Activated naive CD8-positive, alpha-beta T cell (primary cell): Measurements from ENCODE around the gene EPS8L1.

ENCODE experiments used
- H3K27ac Mint-ChIP-seq: one replicate; pipeline ENCODE4 v1.8.0; 2021; ENCODE audit warnings: mixed read lengths
- H3K27me3 Mint-ChIP-seq: one replicate; pipeline ENCODE4 v1.8.0; 2021; ENCODE audit warnings: mixed read lengths
- H3K36me3 Mint-ChIP-seq: one replicate; pipeline ENCODE4 v1.8.0; 2021; ENCODE audit warnings: mixed read lengths
- H3K4me1 Mint-ChIP-seq: one replicate; pipeline ENCODE4 v1.8.0; 2021; ENCODE audit warnings: low read depth, mixed read lengths
- H3K4me3 Mint-ChIP-seq: one replicate; pipeline ENCODE4 v1.8.0; 2021; ENCODE audit warnings: mild to moderate bottlenecking, mixed read lengths
- H3K9me3 Mint-ChIP-seq: one replicate; pipeline ENCODE4 v1.8.0; 2021; ENCODE audit warnings: low read depth, mixed read lengths

Gene EPS8L1

DNA sequence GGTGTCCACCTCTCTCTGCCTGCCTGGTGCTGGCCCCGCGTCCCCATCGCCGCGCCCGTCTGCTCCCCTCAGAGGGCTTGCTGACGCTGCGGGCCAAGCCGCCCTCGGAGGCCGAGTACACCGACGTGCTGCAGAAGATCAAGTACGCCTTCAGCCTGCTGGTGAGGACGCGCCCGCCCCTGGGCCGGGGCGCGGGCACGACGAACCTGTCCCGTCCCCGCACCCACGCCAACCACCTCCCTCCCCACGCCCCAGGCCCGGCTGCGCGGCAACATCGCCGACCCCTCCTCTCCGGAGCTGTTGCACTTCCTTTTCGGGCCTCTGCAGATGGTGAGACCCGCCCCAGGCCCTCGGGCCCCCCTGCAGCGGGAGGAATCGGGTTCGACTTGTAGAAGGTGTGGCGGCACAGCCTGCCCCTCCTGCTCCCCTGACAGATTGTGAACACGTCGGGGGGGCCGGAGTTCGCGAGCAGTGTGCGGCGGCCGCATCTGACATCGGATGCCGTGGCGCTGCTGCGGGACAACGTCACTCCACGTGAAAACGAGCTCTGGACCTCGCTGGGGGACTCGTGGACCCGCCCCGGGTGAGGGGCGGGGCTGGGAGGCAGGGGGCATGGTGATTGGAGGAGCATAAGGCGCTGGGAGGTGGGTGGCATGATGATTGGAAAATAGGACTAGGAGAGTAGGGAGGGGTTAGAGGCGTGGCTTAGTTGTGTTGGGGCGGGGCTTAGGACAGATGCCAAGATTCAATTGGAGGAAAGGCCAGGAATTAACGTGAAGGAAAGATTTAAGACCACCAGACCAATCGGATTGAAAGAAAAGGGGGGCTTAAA lies 6.6 kb downstream of the EPS8L1 start:
- Mint-ChIP-seq H3K4me3 (peak overlapping the region; percentile 71), H3K27ac (no peak overlapping the region), H3K27me3 (peaks cover 20% of the 10 kb centered on the region), H3K36me3 (no peaks in the 10 kb centered on the region), H3K9me3 (no peaks in the 10 kb centered on the region), H3K4me1 (peaks cover 23% of the 10 kb centered on the region)

DNA sequence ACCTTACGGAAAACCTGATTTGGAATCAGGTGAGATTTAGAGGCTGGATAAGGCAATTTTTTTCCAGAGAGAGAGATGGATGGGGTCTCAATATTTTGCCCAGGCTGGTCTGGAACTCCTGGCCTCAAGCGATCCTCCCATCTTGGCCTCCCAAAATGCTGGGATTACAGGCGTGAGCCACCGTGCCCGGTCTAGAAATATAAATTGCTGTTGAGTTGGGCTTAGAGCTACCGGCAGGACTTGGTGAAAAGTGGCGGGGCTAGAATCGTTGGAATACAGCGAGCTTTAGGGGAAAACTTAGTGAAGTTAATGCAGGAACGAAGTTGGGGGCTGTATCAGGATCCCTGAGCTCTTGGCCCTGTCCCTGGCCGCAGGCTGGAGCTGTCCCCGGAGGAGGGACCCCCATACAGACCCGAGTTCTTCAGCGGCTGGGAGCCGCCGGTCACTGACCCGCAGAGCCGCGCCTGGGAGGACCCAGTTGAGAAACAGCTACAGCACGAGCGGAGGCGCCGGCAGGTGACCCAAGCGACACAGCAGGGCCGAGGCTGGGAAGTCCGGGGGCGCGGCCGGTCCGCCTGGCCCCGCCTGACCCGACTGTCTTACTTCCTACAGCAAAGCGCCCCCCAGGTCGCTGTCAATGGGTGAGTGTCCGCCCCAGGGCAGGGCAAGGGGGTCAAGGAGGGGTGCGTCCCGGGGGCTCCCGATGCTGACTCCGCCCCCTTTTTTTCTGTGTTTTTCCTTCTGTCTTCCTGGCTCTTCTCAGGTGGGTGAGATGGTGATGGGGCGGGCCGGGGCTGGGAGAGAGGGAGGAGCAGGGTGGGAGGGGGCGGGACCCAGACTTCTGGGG lies 7.6 kb downstream of the EPS8L1 start:
- H3K36me3 Mint-ChIP-seq: no peaks in the 10 kb centered on the region
- peaks cover 28% of the 10 kb centered on the region for H3K27me3 Mint-ChIP-seq
- no peak overlapping the region for H3K4me3 Mint-ChIP-seq
- H3K27ac Mint-ChIP-seq: no peak overlapping the region
- H3K9me3 Mint-ChIP-seq: no peaks in the 10 kb centered on the region
- H3K4me1 Mint-ChIP-seq: peaks cover 31% of the 10 kb centered on the region

DNA sequence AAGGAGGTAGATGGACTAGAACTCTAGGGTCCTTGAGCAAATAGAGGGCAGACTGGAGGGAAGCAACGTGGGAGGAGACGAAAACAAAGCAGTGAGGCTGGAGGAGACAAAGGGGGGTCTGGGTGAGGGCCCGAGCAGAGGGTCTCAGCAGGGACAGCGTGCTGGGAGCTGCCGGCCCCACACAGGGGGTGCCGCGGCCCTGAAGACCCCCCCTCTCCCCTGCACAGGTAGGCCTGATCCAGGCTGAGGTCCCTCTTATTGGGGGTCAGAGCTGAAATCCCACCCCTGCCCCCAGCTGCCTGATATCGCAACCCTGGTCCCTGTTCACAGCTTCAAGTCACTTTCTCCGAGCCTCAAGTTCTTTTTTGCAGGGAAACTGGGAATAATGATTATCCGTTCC lies 8.7 kb downstream of the EPS8L1 start:
- Mint-ChIP-seq H3K4me3 (no peak overlapping the region), H3K27ac (no peak overlapping the region), H3K4me1 (peaks cover 38% of the 10 kb centered on the region), H3K27me3 (peaks cover 32% of the 10 kb centered on the region), H3K9me3 (no peaks in the 10 kb centered on the region), H3K36me3 (no peaks in the 10 kb centered on the region)

DNA sequence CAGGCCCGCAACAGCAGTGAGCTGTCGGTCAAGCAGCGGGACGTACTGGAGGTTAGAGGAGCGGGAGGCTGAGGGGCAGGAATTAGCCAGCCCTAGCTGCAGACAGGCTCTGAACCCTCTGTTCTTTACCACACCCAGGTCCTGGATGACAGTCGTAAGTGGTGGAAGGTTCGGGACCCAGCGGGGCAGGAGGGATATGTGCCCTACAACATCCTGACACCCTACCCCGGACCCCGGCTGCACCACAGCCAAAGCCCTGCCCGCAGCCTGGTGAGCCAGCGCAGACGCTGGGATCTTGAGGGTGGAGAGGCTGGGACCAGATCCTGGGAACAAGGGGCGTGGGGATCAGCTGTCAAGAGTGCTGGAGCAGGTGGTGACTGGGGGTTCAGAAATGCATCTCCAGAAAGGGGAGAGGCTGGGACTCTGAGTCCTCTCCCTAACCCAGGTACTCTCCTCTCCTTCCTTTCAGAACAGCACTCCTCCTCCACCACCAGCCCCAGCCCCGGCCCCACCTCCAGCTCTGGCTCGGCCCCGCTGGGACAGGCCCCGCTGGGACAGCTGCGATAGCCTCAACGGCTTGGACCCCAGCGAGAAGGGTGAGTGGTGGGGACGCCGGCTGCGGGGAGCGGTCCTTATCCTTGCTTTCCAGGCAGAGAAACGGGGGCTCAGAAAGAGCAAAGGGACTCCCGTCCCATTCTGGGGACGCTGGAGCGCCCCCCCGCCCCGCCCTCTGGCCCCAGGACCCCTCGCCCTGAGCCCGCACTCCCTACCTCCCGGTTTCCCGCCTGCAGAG lies 10.4 kb downstream of the EPS8L1 start:
- Mint-ChIP-seq H3K4me1 (peaks cover 27% of the 10 kb centered on the region), H3K4me3 (peak overlapping the region; percentile 20), H3K36me3 (no peaks in the 10 kb centered on the region), H3K27ac (no peak overlapping the region), H3K27me3 (peaks cover 28% of the 10 kb centered on the region), H3K9me3 (no peaks in the 10 kb centered on the region)

DNA sequence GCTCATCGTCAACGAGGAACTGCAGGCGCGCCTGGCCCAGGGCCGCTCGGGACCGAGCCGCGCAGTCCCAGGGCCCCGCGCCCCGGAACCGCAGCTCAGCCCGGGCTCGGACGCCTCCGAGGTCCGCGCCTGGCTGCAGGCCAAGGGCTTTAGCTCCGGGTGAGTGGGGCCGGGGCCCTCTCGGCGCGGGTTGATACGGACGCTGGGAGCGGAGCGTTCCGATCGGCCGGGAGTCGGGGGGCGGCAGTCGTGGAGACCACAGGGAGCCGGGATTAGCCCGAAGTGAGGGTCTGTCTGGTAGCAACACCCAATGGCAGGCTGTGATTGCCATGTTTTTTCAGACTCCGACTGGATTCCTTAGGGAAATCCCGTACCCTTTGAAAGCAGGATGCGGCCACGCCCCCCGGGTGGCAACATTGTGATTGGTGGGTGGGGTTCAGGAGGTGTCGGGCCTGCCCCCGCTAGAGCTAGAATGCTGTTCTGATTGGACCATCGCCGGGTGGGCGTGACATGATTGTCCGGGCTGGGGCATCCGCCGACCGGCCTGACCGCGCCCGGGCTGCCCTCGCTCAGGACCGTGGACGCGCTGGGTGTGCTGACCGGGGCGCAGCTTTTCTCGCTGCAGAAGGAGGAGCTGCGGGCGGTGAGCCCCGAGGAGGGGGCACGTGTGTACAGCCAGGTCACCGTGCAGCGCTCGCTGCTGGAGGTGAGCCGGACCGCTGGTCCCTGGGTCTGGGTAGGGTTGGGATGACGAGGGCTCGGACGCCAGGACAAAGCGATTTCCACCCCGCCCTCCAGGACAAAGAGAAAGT lies 11.3 kb downstream of the EPS8L1 start:
- peaks cover 28% of the 10 kb centered on the region for H3K27me3 Mint-ChIP-seq
- H3K9me3 Mint-ChIP-seq: no peaks in the 10 kb centered on the region
- H3K4me1 Mint-ChIP-seq: peaks cover 25% of the 10 kb centered on the region
- H3K36me3 Mint-ChIP-seq: no peaks in the 10 kb centered on the region
- H3K4me3 Mint-ChIP-seq: peak overlapping the region; percentile 80
- H3K27ac Mint-ChIP-seq: no peak overlapping the region

DNA sequence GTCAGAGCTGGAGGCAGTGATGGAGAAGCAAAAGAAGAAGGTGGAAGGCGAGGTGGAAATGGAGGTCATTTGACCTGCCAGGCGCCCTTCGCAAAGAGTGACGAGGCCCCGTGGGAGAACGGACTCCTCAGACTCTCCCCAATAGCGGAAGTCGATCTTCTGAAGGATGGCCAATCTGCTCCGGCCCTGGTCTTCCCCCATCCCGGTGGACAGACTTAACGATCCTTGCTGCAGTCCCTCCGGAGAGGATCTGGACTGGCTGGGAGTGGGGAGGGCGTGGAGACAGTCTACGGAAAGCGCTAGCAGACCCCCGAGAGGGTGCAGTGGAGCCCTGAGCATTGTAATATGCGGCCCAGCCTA lies 11.9 kb downstream of the EPS8L1 start:
- Mint-ChIP-seq H3K9me3 (no peaks in the 10 kb centered on the region), H3K4me3 (peak overlapping the region; percentile 80), H3K36me3 (no peaks in the 10 kb centered on the region), H3K4me1 (peaks cover 23% of the 10 kb centered on the region), H3K27me3 (peaks cover 27% of the 10 kb centered on the region), H3K27ac (no peak overlapping the region)

DNA sequence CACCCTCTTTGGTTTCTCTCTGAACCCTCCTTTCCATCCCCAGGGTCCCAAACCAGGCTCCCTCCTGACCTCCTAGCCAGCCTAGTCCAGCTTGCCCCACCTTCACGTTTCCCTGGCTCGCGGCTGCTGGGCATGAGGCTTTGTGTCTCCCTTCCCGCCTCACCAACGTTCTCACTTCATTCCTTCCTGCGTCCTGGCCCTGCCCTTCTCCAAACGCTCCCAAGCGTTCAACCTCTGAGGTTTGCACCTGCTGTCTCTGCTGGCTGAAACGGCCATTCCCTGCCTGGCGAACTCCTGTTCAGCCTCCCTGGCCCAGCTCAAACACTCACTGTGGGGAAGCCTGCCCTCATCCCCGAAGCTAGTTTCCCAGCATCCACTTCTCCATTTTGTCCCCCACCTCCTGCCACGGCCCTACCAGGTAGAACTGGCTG lies 12.4 kb downstream of the EPS8L1 start:
- Mint-ChIP-seq H3K27me3 (peaks cover 25% of the 10 kb centered on the region), H3K36me3 (no peaks in the 10 kb centered on the region), H3K27ac (no peak overlapping the region), H3K4me3 (peak overlapping the region; percentile 80), H3K9me3 (no peaks in the 10 kb centered on the region), H3K4me1 (peaks cover 22% of the 10 kb centered on the region)

DNA sequence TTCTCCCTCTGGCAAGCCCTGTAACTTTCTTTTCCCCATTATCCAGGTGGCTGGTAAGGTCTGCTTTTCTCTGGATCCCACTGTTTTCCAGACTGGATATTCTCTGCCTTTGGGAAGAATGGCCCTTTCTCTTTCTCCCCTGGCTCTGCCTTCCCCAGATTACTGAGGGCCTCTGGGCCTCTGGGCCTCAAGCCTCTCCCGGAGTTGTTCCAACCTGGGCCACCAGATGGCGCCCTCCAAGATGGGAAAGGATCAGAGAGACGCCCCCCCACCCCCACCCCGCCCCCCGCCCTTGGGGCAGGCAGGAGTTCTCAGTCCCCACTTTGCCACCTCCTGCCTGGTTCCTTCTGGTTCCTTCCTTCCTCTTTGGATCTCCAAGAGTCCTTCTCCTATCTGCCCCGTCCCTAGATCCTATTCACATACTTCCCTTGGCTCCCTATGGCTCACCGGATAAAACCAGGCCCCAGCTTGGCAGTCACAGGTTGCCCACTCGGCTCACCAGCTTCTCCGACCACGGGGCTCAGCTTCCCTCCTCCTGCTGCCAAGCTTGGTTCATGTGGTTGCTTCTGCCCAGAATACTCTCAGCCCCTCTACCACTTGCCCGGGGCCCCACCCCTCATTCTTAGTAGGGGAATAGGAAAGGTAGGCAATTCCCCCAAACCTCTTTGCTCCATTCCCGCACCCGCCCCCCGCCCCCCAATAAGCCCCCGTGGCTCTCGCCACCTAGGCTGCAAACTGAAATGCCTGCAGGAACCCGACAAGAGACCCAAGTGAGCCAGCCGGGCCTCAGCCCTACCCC lies 13.1 kb downstream of the EPS8L1 start:
- Mint-ChIP-seq H3K27me3 (peaks cover 23% of the 10 kb centered on the region), H3K9me3 (no peaks in the 10 kb centered on the region), H3K36me3 (no peaks in the 10 kb centered on the region), H3K4me1 (peaks cover 22% of the 10 kb centered on the region), H3K27ac (no peak overlapping the region), H3K4me3 (peak overlapping the region; percentile 80)

DNA sequence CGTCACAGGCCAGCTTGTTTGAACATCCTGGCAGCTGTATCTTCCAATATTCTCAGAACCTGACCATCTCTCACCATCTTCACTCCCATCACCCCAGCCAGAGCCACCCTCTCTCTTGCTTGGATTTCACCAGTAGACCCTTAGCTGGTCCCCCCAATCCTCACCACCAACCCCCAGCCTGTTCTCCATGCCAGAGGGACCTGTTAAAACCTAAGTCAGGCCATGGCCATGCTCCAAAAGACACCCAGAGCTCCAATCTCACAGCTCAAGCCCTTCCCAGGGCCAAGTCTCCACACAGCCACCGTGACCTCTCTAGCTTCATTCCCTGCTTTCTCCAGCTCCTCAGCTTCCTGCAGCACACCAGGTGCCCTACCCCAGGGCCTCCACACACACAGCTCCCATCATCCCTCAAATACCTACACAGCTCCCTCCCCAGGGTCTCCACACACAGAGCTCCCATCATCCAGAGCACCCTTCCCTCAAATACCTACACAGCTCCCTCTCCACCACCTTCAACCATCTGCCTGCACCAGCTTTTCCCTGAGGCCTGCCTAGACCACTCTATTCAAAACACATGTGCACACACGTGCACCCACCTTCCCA lies 13.8 kb downstream of the EPS8L1 start:
- Mint-ChIP-seq H3K4me1 (peaks cover 22% of the 10 kb centered on the region), H3K9me3 (no peaks in the 10 kb centered on the region), H3K27ac (no peak overlapping the region), H3K36me3 (no peaks in the 10 kb centered on the region), H3K27me3 (peaks cover 19% of the 10 kb centered on the region), H3K4me3 (no peak overlapping the region)

DNA sequence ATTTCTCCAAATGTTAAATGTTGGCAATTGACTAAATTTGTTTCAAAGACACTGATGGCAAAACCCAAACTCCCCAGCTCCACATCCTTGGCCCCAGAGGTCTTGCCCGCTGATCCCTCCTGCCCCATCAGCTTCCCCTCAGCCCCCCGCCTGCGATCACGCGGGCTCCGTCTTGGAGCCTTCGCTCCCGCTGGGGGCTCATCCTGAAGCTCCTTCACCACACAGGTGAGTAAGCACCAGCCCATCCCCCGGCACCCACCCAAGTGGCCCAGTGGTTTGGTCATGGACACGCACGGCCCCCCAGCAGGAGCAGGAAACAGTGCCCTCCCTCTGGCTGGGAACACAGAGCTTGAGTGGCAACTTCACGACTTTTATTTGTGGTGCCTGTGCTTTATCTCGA lies 14.9 kb downstream of the EPS8L1 start:
- Mint-ChIP-seq H3K27me3 (peaks cover 15% of the 10 kb centered on the region), H3K9me3 (no peaks in the 10 kb centered on the region), H3K4me1 (peaks cover 22% of the 10 kb centered on the region), H3K4me3 (no peak overlapping the region), H3K27ac (no peak overlapping the region), H3K36me3 (peaks cover 3% of the 10 kb centered on the region)

DNA sequence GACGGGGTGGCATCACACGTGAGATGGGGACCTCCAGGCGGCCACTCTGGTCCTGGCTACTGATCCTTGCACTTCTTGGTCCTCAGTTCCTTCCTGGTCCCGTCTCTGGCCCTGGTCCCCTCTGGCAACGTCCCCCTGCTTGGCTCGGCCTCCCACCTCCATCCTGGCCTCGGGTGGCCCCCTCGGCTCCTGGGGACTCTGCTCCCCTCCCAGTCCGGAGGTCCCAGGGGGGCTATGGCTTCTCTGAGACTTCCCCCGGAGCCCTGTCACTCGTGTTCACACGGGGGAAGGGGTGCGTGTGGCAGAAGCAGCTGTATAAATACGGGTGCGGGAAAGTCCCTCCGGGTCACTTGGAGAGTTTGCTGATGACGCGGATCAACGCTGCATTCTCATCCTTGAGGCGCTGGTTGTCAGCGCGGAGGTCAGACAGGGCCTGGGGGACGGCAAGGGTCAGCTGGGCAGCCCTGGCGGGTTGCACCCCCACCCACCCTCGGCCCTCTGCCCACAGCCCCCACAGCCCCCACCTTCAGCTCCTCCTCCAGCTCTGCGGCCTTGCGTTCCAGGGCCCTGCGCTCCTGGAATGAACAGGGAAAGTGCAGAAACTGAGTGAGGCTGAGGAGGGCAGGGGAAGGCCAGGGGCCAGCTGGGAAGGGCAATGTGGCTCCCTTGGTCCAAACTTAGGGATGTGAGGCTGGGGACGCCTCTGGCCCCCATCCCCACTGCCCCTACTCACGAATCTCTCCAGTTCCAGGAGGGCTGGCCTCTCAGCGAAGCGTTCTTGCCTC lies 15.6 kb downstream of the EPS8L1 start:
- peaks cover 3% of the 10 kb centered on the region for H3K36me3 Mint-ChIP-seq
- H3K27ac Mint-ChIP-seq: no peak overlapping the region
- H3K4me3 Mint-ChIP-seq: no peak overlapping the region
- H3K27me3 Mint-ChIP-seq: peaks cover 12% of the 10 kb centered on the region
- H3K4me1 Mint-ChIP-seq: peaks cover 22% of the 10 kb centered on the region
- no peaks in the 10 kb centered on the region for H3K9me3 Mint-ChIP-seq

DNA sequence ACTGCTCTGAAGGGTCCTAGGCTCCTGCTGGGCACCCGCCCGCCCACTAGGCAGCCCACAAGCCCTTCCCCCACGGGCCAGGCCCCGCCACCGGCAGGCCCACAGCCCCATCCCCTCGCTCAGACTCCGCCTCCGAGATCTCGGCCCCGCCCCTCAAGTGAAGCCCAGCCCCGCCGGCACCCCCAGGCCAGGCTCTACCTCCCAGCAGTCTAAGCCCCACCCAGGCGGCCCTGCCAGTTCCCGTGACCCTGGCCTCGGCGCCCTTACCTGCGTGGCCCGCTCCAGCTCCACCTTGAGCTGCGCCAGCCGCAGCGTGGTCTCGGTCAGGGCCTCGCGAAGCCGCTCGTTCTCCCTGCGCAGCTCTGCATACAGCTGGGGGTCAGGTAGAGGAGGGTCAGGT lies 16.3 kb downstream of the EPS8L1 start:
- peaks cover 3% of the 10 kb centered on the region for H3K36me3 Mint-ChIP-seq
- peaks cover 20% of the 10 kb centered on the region for H3K4me1 Mint-ChIP-seq
- H3K9me3 Mint-ChIP-seq: no peaks in the 10 kb centered on the region
- peaks cover 12% of the 10 kb centered on the region for H3K27me3 Mint-ChIP-seq
- H3K27ac Mint-ChIP-seq: no peak overlapping the region
- no peak overlapping the region for H3K4me3 Mint-ChIP-seq
